Mucosa of descending colon (tissue), 3 donors: ENCODE results near the gene EPB41L3. TPM values are rescaled to one million over a fixed set of nuclear protein-coding genes. Genes with fewer than 3 reads are reported as not detected.

Experiments
- ATAC-seq: fragments of 200-7000 bp; cut with Tn5 transposase; one replicate; pipeline ENCODE4 v1.9.1; 2020; ENCODE audit warnings: mild to moderate bottlenecking, moderate library complexity
- DNase-seq, 3 donors: peaks; one replicate each; pipeline ENCODE4 v3.0.0-alpha.2; 2020
- H3K36me3 ChIP-seq: fragments of 200-600 bp; one replicate; pipeline ENCODE4 v1.8.0; 2021; ENCODE audit warnings: low read depth, mild to moderate bottlenecking
- H3K4me1 ChIP-seq: fragments of 200-600 bp; one replicate; pipeline ENCODE4 v1.8.0; 2021; ENCODE audit warnings: low read depth, mild to moderate bottlenecking
- H3K4me3 ChIP-seq: fragments of 200-600 bp; one replicate; pipeline ENCODE4 v1.8.0; 2021; ENCODE audit warnings: mild to moderate bottlenecking
- H3K9me3 ChIP-seq: fragments of 200-600 bp; one replicate; pipeline ENCODE4 v1.8.0; 2021; ENCODE audit warnings: mild to moderate bottlenecking
- intact Hi-C, 2 donors: fragments of 100-400 bp; cut with DNase I in 1 of 2; cut with micrococcal nuclease in 1 of 2; formaldehyde crosslinking; loops; one replicate each; pipeline versions ENCODE4 v1.11.0 to v1.11.1; 2022; cut with DNase I, micrococcal nuclease
- total RNA-seq, 3 donors: library from RNA; stranded (reverse); fragmentation: NEBNext Ultra II Directional in 2 of 3; extraction: Animal tissue kit (Norgen Biotek cat#: 25700) in 2 of 3; gene quantifications; one replicate each; pipeline versions ENCODE4 v1.2.1 to v1.2.4, GENCODE V29; 2021 to 2023
- TF ChIP-seq, protein P1 (sequence below): fragments of 200-600 bp; IDR thresholded peaks from one replicate; pipeline ENCODE4 v1.8.0; 2022; ENCODE audit warnings: antibody characterized with exemption, mild to moderate bottlenecking
- donor health status: DM: no; HTN: no; CAD: no; lungs with moderate emphysema.
- donor health status: DM: no; HTN: no; CAD: no.
- donor health status: DM: no; HTN: yes; CAD: no.

EPB41L3 gene
- total RNA-seq, 3 donors from 2014 or later, result 83.3 to 98.9 (median 97.3) TPM

DNA sequence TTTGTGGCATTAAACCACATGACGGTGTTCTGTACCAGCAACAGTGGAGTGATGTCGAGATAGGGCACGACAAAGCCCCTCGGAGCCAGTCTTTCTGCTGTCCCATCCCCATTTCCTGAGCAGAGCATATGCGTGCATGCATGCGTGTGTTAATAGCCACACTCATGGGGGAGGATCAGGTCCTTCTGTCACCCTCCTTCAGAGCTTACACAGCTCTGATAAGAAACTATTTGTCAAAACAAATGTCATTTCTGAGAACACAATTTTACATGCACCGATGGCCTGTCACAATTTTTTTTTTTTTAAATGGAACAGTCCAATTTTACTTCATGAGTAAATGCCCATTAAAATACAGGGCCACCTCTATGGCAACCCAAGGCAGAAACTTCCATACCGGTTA is 152.4 kb downstream of the EPB41L3 start:
- no peak overlapping the region for H3K4me3 ChIP-seq
- no peaks in the 10 kb centered on the region for H3K4me1 ChIP-seq
- TF ChIP-seq, protein P1, sequence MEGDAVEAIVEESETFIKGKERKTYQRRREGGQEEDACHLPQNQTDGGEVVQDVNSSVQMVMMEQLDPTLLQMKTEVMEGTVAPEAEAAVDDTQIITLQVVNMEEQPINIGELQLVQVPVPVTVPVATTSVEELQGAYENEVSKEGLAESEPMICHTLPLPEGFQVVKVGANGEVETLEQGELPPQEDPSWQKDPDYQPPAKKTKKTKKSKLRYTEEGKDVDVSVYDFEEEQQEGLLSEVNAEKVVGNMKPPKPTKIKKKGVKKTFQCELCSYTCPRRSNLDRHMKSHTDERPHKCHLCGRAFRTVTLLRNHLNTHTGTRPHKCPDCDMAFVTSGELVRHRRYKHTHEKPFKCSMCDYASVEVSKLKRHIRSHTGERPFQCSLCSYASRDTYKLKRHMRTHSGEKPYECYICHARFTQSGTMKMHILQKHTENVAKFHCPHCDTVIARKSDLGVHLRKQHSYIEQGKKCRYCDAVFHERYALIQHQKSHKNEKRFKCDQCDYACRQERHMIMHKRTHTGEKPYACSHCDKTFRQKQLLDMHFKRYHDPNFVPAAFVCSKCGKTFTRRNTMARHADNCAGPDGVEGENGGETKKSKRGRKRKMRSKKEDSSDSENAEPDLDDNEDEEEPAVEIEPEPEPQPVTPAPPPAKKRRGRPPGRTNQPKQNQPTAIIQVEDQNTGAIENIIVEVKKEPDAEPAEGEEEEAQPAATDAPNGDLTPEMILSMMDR, result no peak
- ATAC-seq (no peak), DNase-seq (no peak)
- intact Hi-C loops, result no loop called here
- H3K36me3 ChIP-seq, result no peaks in the 10 kb centered on the region
- no peaks in the 10 kb centered on the region for H3K9me3 ChIP-seq

DNA sequence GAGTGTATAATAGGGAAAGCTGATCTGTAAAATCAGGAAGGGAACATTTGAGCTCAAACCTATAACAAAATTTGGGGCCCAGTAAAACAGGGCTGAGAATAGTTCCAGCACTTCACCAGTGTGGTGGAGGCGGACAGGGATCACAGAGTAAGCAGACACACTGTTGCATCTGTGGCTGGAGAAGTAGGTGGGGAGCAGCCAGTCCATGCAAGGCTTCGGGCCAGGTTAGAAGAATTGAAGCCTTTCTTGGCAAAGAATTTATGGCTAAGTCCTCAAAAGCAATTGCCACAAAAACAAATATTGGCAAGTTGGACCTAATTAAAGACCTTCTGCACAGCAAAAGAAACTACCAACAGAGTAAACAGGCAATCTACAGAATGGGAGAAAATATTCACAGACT is 154.4 kb downstream of the EPB41L3 start:
- intact Hi-C loops, result no loop called here
- DNase-seq (no peak), ATAC-seq (no peak)
- Histone ChIP-seq H3K36me3 (no peaks in the 10 kb centered on the region), H3K9me3 (no peaks in the 10 kb centered on the region), H3K4me3 (no peak overlapping the region), H3K4me1 (no peaks in the 10 kb centered on the region)
- TF ChIP-seq, protein P1, result no peak

DNA sequence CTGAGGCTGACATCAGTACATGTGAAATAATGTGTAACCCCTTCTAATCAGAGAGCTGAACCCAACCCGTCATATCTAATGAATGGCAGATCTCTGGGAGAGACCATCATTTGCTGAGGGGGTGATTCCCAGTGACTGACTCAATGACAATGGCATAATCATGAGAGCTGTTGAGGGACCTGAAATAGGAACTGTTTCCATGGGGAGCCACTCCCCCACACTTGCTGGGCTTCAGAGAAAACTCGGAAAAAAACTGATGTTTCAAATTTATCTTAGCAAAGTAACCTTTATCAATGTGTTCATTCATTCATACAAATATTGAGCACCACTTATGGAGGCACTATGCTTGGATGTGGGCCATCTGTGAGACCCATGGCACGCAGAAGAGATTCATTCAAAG is 154.9 kb downstream of the EPB41L3 start:
- Histone ChIP-seq H3K4me1 (no peaks in the 10 kb centered on the region), H3K9me3 (no peaks in the 10 kb centered on the region), H3K4me3 (no peak overlapping the region), H3K36me3 (no peaks in the 10 kb centered on the region)
- TF ChIP-seq, protein P1, result no peak
- intact Hi-C loops, result no loop called here
- ATAC-seq (no peak), DNase-seq (no peak)

DNA sequence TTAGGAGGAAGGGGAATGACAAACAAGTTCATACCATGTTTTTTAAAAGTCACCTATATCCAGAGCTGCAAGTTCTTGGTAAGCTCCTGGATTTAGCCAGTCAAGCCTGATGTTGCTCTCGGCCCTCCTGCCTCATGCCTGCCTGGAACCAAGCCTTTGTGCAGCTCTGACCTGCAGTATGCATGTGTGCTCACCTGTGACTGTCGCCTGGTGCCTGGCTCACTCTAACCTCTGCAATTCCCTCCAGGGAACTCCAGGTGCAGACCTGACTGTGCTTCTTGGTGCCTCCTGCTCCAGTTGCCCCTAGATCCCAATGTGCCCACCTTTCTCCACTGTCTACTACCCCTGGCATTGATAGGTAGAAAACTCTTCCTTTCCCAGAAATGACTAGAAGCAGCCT is 163.2 kb downstream of the EPB41L3 start:
- Histone ChIP-seq H3K36me3 (no peaks in the 10 kb centered on the region), H3K4me1 (no peaks in the 10 kb centered on the region), H3K4me3 (no peak overlapping the region), H3K9me3 (no peaks in the 10 kb centered on the region)
- intact Hi-C loops, result no loop called here
- DNase-seq (no peak), ATAC-seq (no peak)
- TF ChIP-seq, protein P1, result no peak

DNA sequence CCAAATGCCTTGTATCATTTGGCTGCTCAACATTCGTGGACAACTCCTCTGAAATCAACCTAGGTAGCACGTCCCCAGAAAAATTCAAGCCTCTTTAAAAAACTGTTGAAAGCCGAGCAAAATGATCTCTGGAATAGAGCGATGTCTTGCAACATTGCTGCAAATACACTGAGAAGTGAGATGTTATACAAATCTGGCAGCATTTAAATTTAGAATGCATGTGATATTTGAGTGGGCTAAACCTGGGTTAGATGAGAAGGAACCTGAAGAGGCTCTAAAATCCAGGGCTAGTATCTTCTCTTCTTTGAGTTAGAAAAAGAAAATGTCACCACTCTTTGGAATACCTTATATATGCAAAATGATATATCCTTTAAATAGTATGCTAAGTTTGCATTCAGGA is 166.8 kb downstream of the EPB41L3 start:
- intact Hi-C loops, result no loop called here
- no peak overlapping the region for H3K4me3 ChIP-seq
- TF ChIP-seq, protein P1, result no peak
- H3K4me1 ChIP-seq, result no peaks in the 10 kb centered on the region
- ATAC-seq (no peak), DNase-seq (no peak)
- no peaks in the 10 kb centered on the region for H3K9me3 ChIP-seq
- H3K36me3 ChIP-seq, result no peaks in the 10 kb centered on the region

DNA sequence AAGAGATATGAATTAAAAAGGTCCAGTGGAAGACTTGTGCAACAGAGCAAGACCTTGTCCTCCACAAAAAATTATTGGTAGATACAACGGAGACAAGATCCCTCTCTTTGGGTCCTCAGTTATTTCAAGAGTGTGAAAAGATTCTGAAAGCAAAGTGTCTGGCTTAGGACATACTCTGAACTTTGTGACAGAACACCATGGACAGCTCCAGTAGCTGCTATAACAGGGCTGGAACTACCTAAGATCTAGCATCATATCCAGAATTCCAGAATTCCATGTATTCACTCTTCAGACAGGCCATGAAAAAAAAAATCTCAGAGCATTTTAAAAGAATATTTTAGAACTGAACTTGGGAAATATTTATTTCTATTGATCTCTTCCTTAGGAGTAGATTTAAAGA is 173.5 kb downstream of the EPB41L3 start:
- intact Hi-C loops, result no loop called here
- Histone ChIP-seq H3K9me3 (no peaks in the 10 kb centered on the region), H3K36me3 (no peaks in the 10 kb centered on the region), H3K4me3 (no peak overlapping the region), H3K4me1 (no peaks in the 10 kb centered on the region)
- DNase-seq (no peak), ATAC-seq (no peak)
- TF ChIP-seq, protein P1, result no peak
